Activated B cell treated with CpG ODN at 0.5 μM for 24 hours (primary cell): ENCODE results near the gene PDGFRA. TPM values are rescaled to one million over a fixed set of nuclear protein-coding genes. Genes with fewer than 3 reads are reported as not detected.
"Not testable (repeated sequence)": the region's sequence is repeated elsewhere in the genome, so short reads cannot be mapped to it uniquely, and the experiment has no call there.

ENCODE experiments used
- ATAC-seq: fragments of 200-7000 bp; cut with Tn5 transposase; one replicate; pipeline ENCODE4 v1.10.0; 2021; ENCODE audit warnings: low read depth, mild to moderate bottlenecking, moderate library complexity
- CTCF ChIA-PET: fragments of 350-600 bp; sonication (Branson Sonifier 250); formaldehyde crosslinking; loops from one replicate; lab custom pipeline; 2021; ENCODE audit warnings: antibody characterized with exemption; lab: Charles Lee
- POLR2A ChIA-PET: fragments of 350-600 bp; sonication (Branson Sonifier 250); formaldehyde crosslinking; loops from one replicate; lab custom pipeline; 2021; ENCODE audit warnings: antibody characterized with exemption; lab: Charles Lee
- DNase-seq: peaks from one replicate; pipeline ENCODE4 v3.0.0; 2022
- H3K27ac Mint-ChIP-seq: one replicate; pipeline ENCODE4 v1.8.0; 2020; ENCODE audit warnings: mixed read lengths
- H3K27me3 Mint-ChIP-seq: one replicate; pipeline ENCODE4 v1.8.0; 2021; ENCODE audit warnings: mixed read lengths
- H3K36me3 Mint-ChIP-seq: one replicate; pipeline ENCODE4 v1.8.0; 2021; ENCODE audit warnings: low read depth, mixed read lengths
- H3K4me1 Mint-ChIP-seq: one replicate; pipeline ENCODE4 v1.8.0; 2021; ENCODE audit warnings: mixed read lengths
- H3K4me3 Mint-ChIP-seq: one replicate; pipeline ENCODE4 v1.8.0; 2020; ENCODE audit warnings: mild to moderate bottlenecking, mixed read lengths
- H3K9me3 Mint-ChIP-seq: one replicate; pipeline ENCODE4 v1.8.0; 2020; ENCODE audit warnings: mixed read lengths
- CTCF ChIP-seq: fragments of 200-600 bp; IDR thresholded peaks from one replicate; pipeline ENCODE4 v1.8.0; 2022; ENCODE audit warnings: antibody characterized with exemption, mild to moderate bottlenecking
- intact Hi-C: fragments of 100-400 bp; cut with micrococcal nuclease; formaldehyde crosslinking; loops from one replicate; pipeline ENCODE4 v1.15.1; 2024
- total RNA-seq: library from RNA; stranded (reverse); gene quantifications from 2 replicates; pipeline ENCODE4 v1.2.3, GENCODE V29; 2022

The PDGFRA gene
- total RNA-seq, 1 donor from 2014 or later, result not detected

- no peak overlapping the region for H3K27ac Mint-ChIP-seq
- no peak for TF ChIP-seq CTCF
- ChIA-PET CTCF (no interaction called here), POLR2A (no interaction called here)
- no peaks in the 10 kb centered on the region for H3K4me1 Mint-ChIP-seq
- peaks cover 15% of the 10 kb centered on the region for H3K27me3 Mint-ChIP-seq
- DNase-seq, result no peak
- no peak overlapping the region for H3K4me3 Mint-ChIP-seq
- ATAC-seq, result no peak
- no peaks in the 10 kb centered on the region for H3K36me3 Mint-ChIP-seq
- H3K9me3 Mint-ChIP-seq, result no peaks in the 10 kb centered on the region
- intact Hi-C loops, result no loop called here
Observed at GRCh38 chr4:54337009-54337408, 107.9 kb downstream of the PDGFRA start.

- H3K36me3 Mint-ChIP-seq, intact Hi-C loops, DNase-seq, POLR2A ChIA-PET, H3K27me3 Mint-ChIP-seq, H3K4me3 Mint-ChIP-seq, CTCF ChIA-PET, H3K27ac Mint-ChIP-seq, ATAC-seq, H3K4me1 Mint-ChIP-seq, H3K9me3 Mint-ChIP-seq: not testable (repeated sequence)
Observed at GRCh38 chr4:54342067-54342466, 113.0 kb downstream of the PDGFRA start.

Other genes with a start within 250 kb of the PDGFRA start
- 17.5 and 21.6 TPM in 2 replicates for gene CHIC2, start 164.7 kb upstream of the PDGFRA start, total RNA-seq
- not detected in 2 replicates for gene GSX2, start 129.1 kb upstream of the PDGFRA start, total RNA-seq